HepG2 (cell line): ENCODE data around the gene TECTA. TPM values are rescaled to one million over a fixed set of nuclear protein-coding genes. Genes with fewer than 3 reads are reported as not detected.

Experiments used
- ATAC-seq: fragments of 200-7000 bp; cut with Tn5 transposase; 3 replicates; pipeline ENCODE4 v1.9.1; 2020; ENCODE audit warnings: mild to moderate bottlenecking, moderate library complexity
- BruUV-seq: library from RNA; stranded (reverse); fragments of 400-500 nt; replicated peaks from 2 replicates; lab custom pipeline; 2021; lab: Mats Ljungman, UMichigan
- CTCF ChIA-PET: fragments of 300-600 bp; formaldehyde crosslinking; extraction: SDS; loops from one replicate; lab custom pipeline; 2021; ENCODE audit warnings: low total read pairs, inconsistent platforms, low intra/inter-chr PET ratio; lab: Yijun Ruan, JAX
- POLR2A ChIA-PET: fragments of 350-600 bp; sonication (Branson Sonifier 250); formaldehyde crosslinking; loops from one replicate; lab custom pipeline; 2020; ENCODE audit warnings: antibody characterized with exemption, inconsistent platforms; lab: Yijun Ruan, JAX
- DNase-seq: peaks from one replicate; pipeline ENCODE4 v3.0.0-alpha.2; 2015; ENCODE audit warnings: low spot score
- FAIRE-seq: peaks from 3 replicates; lab custom pipeline; 2011; peaks lifted over from hg19 to GRCh38; lab: Jason Lieb, UNC
- H2AFZ ChIP-seq: one replicate; pipeline ENCODE4 v1.6.1; 2011; ENCODE audit warnings: low read length, inconsistent platforms
- H3K27ac ChIP-seq: fragments of 300-600 bp; 3 replicates; pipeline ENCODE4 v1.8.0; 2011; ENCODE audit warnings: mixed run types, mild to moderate bottlenecking, mixed read lengths, low read length, inconsistent platforms; ENCODE audit not compliant: insufficient read depth; ENCODE audit errors: extremely low read length
- H3K27me3 ChIP-seq, 2 experiments: fragments of 200-600 bp in 1 of 2; 2 replicates in 1 of 2; 3 replicates in 1 of 2; pipeline versions ENCODE4 v1.6.0 to v1.8.0; 2011; ENCODE audit warnings: low read length in 2 of 2, mild to moderate bottlenecking in 2 of 2, moderate library complexity in 2 of 2, inconsistent platforms in 1 of 2; ENCODE audit not compliant: insufficient read depth in 2 of 2, control insufficient read depth in 1 of 2
- H3K36me3 ChIP-seq, 2 experiments: fragments of 200-600 bp in 1 of 2; replicated peaks in 1 of 2; 2 replicates in 1 of 2; 3 replicates in 1 of 2; pipeline versions ENCODE4 v1.5.1 to v1.8.0; 2011; ENCODE audit warnings: low read length in 2 of 2, inconsistent platforms in 1 of 2; ENCODE audit not compliant: insufficient read depth in 2 of 2, control insufficient read depth in 1 of 2
- H3K4me1 ChIP-seq: 2 replicates; pipeline ENCODE4 v1.5.1; 2012; ENCODE audit warnings: low read length, inconsistent platforms; ENCODE audit not compliant: insufficient read depth
- H3K4me2 ChIP-seq: 2 replicates; pipeline ENCODE4 v1.6.0; 2011; ENCODE audit warnings: low read depth, low read length, inconsistent platforms
- H3K4me3 ChIP-seq, 3 experiments: fragments of 200-600 bp in 1 of 3; sonication (generic), shearing (Covaris generic) in 1 of 3; replicated peaks in 1 of 3; 2 replicates each; pipeline ENCODE4 v1.5.1; 2011 to 2016; ENCODE audit warnings: low read length in 3 of 3, inconsistent platforms in 2 of 3, low read depth in 2 of 3, mild to moderate bottlenecking in 2 of 3, control low read depth in 1 of 3, mixed read lengths in 1 of 3; ENCODE audit not compliant: insufficient read depth in 1 of 3
- H3K79me2 ChIP-seq: one replicate; pipeline ENCODE4 v1.6.1; 2011; ENCODE audit warnings: low read length, inconsistent platforms; ENCODE audit not compliant: insufficient read depth
- H3K9ac ChIP-seq: 2 replicates; pipeline ENCODE4 v1.6.0; 2011; ENCODE audit warnings: mild to moderate bottlenecking, low read depth, low read length, inconsistent platforms; ENCODE audit not compliant: insufficient read depth
- H3K9me3 ChIP-seq: 2 replicates; pipeline ENCODE4 v1.5.1; 2012; ENCODE audit warnings: mild to moderate bottlenecking, low read length
- H4K20me1 ChIP-seq: 2 replicates; pipeline ENCODE4 v1.6.0; 2011; ENCODE audit warnings: inconsistent platforms, mild to moderate bottlenecking, low read length, moderate library complexity; ENCODE audit not compliant: insufficient read depth
- CENPT ChIP-seq: sonication (generic); formaldehyde crosslinking; IDR thresholded peaks from 2 replicates; pipeline ENCODE4 v1.8.0; 2022; ENCODE audit warnings: low read depth, mild to moderate bottlenecking, moderate library complexity, missing genetic modification reagents
- DMTF1 ChIP-seq: sonication (generic); formaldehyde crosslinking; IDR thresholded peaks from 2 replicates; pipeline ENCODE4 v1.4.0; 2020; ENCODE audit warnings: mild to moderate bottlenecking, missing genetic modification reagents
- DRAP1 ChIP-seq: IDR thresholded peaks from 2 replicates; pipeline ENCODE4 v1.6.1; 2016; ENCODE audit warnings: missing genetic modification reagents, missing compliant biosample characterization
- NFRKB ChIP-seq: fragments of 450-650 bp; IDR thresholded peaks from 2 replicates; pipeline ENCODE4 v1.6.1; 2017
- PRDM15 ChIP-seq: sonication (generic); formaldehyde crosslinking; IDR thresholded peaks from 2 replicates; pipeline ENCODE4 v1.4.0; 2020; ENCODE audit warnings: missing genetic modification reagents
- ZFP62 ChIP-seq: sonication (generic); formaldehyde crosslinking; IDR thresholded peaks from 2 replicates; pipeline ENCODE4 v1.4.0; 2020; ENCODE audit warnings: missing genetic modification reagents
- ZNF563 ChIP-seq: sonication (generic); formaldehyde crosslinking; IDR thresholded peaks from 2 replicates; pipeline ENCODE4 v1.8.0; 2022; ENCODE audit warnings: mild to moderate bottlenecking, moderate library complexity, missing genetic modification reagents
- WGBS: methylation state at CpG from one replicate; pipeline ENCODE4 v1.1.6; 2017; ENCODE audit warnings: low lambda C conversion rate; 5-methylcytosine and 5-hydroxymethylcytosine counted together
- in situ Hi-C: cut with HindIII; loops from 2 replicates; pipeline ENCODE4 v1.10.0; 2017; ENCODE audit warnings: low pct_unique_long_range_greater_than_20kb; ENCODE audit not compliant: extremely low pct_ligation_motif_present
- intact Hi-C: fragments of 100-400 bp; cut with micrococcal nuclease; formaldehyde crosslinking; loops from one replicate; pipeline ENCODE4 v1.10.0; 2022; ENCODE audit not compliant: unreplicated experiment
- polyA plus RNA-seq, 8 experiments: library from polyadenylated mRNA; depleted of rRNA in 3 of 8; stranded (reverse) in 7 of 8; unstranded in 1 of 8; fragments of >200 nt; fragmentation: Illumina TruSeq in 4 of 8; extraction: Trizol in 4 of 8; gene quantifications; 2 replicates each; pipeline versions ENCODE4 v1.2.1 to v1.2.3, GENCODE V29; 2011 to 2016; ENCODE audit warnings: low read depth in 4 of 8, missing spikeins in 1 of 8, mixed read lengths in 1 of 8; ENCODE audit not compliant: insufficient read depth in 1 of 8
- total RNA-seq, 5 experiments: library from RNA; depleted of rRNA; stranded (reverse); fragments of >200 nt; fragmentation: Illumina TruSeq; extraction: Trizol; gene quantifications; 2 replicates each; pipeline ENCODE4 v1.2.3, GENCODE V29; 2016; ENCODE audit warnings: low read depth in 1 of 5

Gene TECTA
- total and polyA plus RNA-seq, 2 of the 13 experiments (the other 11 are each of a cell fraction or from before 2014, with no cell fraction given) = 0.04 to 0.17 TPM

- in situ Hi-C loops = no loop called here
- FAIRE-seq = no peak
- no peak for TF ChIP-seq DMTF1 (CRISPR knock-in tag)
- TF ChIP-seq NFRKB = no peak
- no peak for TF ChIP-seq ZFP62 (CRISPR knock-in tag)
- no peak for TF ChIP-seq ZNF563 (CRISPR knock-in tag)
- no peak for TF ChIP-seq CENPT
- no peak for TF ChIP-seq PRDM15 (CRISPR knock-in tag)
- TF ChIP-seq DRAP1 = no peak
These were observed 136.9 kb downstream of the TECTA start for GRCh38 chr11:121237686-121238658.

More at GRCh38 chr11:121237686-121238658, 136.9 kb downstream of the TECTA start:
- Histone ChIP-seq H3K4me2 (no peak overlapping the region), H3K36me3 (no peaks in the 10 kb centered on the region), H3K4me1 (no peaks in the 10 kb centered on the region), H3K9me3 (no peaks in the 10 kb centered on the region), H3K27me3 (peaks cover 1 to 17% of the 10 kb centered on the region in 2 experiments; a peak in 1 of 5 replicates), H3K79me2 (no peaks in the 10 kb centered on the region), H3K27ac (no peak overlapping the region), H4K20me1 (no peaks in the 10 kb centered on the region), H2AFZ (no peak overlapping the region), H3K9ac (no peak overlapping the region), H3K4me3 (no peak overlapping the region)
- ChIA-PET CTCF (no interaction called here), POLR2A (no interaction called here)
- ATAC-seq (no peak), DNase-seq (no peak)
- WGBS = 69% methylated on average over 12 of the region's 12 CpGs
- BruUV-seq = no TSS peak
- intact Hi-C loops = no loop called here
